Transverse colon (tissue), 4 donors: Measurements from ENCODE around the gene MGMT.

Experiments used
- POLR2A ChIP-seq: fragments of 450-650 bp; IDR thresholded peaks from one replicate; pipeline ENCODE4 v1.6.1; 2016; ENCODE audit warnings: antibody characterized with exemption, mild to moderate bottlenecking, moderate library complexity
- POLR2AphosphoS5 ChIP-seq, 3 donors: sonication (generic); formaldehyde crosslinking; IDR thresholded peaks; one replicate each; pipeline ENCODE4 v1.6.1; 2016; ENCODE audit warnings: antibody characterized with exemption in 3 of 3
- TF ChIP-seq, protein P1 (sequence below), 5 experiments: fragments of 200-600 bp in 3 of 5; fragments of 450-650 bp in 2 of 5; sonication (generic) in 3 of 5; IDR thresholded peaks; 1 replicate in 2 of 5; 2 replicates in 3 of 5; pipeline ENCODE4 v1.5.1; 2016 to 2017; ENCODE audit warnings: antibody characterized with exemption in 5 of 5, inconsistent platforms in 3 of 5, mild to moderate bottlenecking in 2 of 5, moderate library complexity in 1 of 5

DNA sequence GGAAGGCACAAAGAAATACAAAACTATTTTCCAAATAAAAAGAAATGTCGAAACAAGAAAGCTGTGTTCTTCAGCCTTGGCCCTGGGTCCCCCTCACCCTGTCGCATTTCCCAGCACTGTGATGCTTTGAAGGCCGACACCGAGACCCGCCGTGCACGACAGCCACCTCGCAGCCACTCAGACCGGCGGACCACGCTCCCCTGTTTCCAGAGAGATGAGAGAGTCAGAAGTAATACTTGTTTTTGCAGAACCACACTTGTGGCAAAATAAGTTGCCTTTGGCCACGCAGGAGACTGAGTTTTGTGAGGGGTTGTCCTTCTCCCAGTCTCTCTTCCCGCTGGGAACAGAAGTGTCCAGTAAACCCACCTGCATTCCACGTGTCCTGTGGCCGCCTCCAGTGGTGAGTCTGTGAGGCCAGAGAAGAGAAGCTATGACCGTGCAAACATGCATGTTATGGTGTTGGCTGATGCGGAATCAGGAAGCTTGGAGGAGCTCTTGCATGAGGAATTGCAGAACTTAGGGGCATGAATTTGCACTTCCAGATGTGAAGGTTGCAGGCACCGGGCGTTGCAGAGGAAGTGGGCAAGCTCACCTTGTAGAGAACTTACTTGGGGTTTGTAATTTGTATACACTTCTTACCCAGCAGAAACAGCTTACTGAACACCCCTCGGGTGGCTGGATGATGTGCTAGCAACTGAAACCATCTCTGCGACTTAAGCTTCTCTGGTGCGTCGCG lies 302.5 kb downstream of the MGMT start:
- TF ChIP-seq, protein P1, sequence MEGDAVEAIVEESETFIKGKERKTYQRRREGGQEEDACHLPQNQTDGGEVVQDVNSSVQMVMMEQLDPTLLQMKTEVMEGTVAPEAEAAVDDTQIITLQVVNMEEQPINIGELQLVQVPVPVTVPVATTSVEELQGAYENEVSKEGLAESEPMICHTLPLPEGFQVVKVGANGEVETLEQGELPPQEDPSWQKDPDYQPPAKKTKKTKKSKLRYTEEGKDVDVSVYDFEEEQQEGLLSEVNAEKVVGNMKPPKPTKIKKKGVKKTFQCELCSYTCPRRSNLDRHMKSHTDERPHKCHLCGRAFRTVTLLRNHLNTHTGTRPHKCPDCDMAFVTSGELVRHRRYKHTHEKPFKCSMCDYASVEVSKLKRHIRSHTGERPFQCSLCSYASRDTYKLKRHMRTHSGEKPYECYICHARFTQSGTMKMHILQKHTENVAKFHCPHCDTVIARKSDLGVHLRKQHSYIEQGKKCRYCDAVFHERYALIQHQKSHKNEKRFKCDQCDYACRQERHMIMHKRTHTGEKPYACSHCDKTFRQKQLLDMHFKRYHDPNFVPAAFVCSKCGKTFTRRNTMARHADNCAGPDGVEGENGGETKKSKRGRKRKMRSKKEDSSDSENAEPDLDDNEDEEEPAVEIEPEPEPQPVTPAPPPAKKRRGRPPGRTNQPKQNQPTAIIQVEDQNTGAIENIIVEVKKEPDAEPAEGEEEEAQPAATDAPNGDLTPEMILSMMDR (IDR thresholded peaks at IDR 0.05): no peak
- no peak for TF ChIP-seq POLR2A
- no peak for TF ChIP-seq POLR2AphosphoS5 (IDR thresholded peaks at IDR 0.05)
